Activated CD4-positive, alpha-beta memory T cell treated with anti-CD3 and anti-CD28 coated beads for 36 hours (primary cell): ENCODE results near the gene AGPAT2. TPM values are rescaled to one million over a fixed set of nuclear protein-coding genes. Genes with fewer than 3 reads are reported as not detected.
A peak's percentile ranks its signal among the peaks of the same experiment; 100 is the strongest.

ENCODE experiments used
- CTCF ChIA-PET: fragments of 350-600 bp; sonication (Branson Sonifier 250); formaldehyde crosslinking; loops from one replicate; lab custom pipeline; 2021; ENCODE audit warnings: antibody characterized with exemption, inconsistent platforms; lab: Charles Lee
- POLR2A ChIA-PET: fragments of 350-600 bp; sonication (Branson Sonifier 250); formaldehyde crosslinking; loops from one replicate; lab custom pipeline; 2021; ENCODE audit warnings: antibody characterized with exemption; lab: Charles Lee
- DNase-seq: peaks from one replicate; pipeline ENCODE4 v3.0.0-alpha.2; 2020
- H3K27ac Mint-ChIP-seq: one replicate; pipeline ENCODE4 v1.8.0; 2021; ENCODE audit warnings: mixed read lengths
- H3K27me3 Mint-ChIP-seq: one replicate; pipeline ENCODE4 v1.8.0; 2021; ENCODE audit warnings: mixed read lengths
- H3K36me3 Mint-ChIP-seq: one replicate; pipeline ENCODE4 v1.8.0; 2021; ENCODE audit warnings: mixed read lengths
- H3K4me1 Mint-ChIP-seq: one replicate; pipeline ENCODE4 v1.8.0; 2021; ENCODE audit warnings: low read depth, mixed read lengths
- H3K4me3 Mint-ChIP-seq: one replicate; pipeline ENCODE4 v1.8.0; 2021; ENCODE audit warnings: mild to moderate bottlenecking, mixed read lengths
- H3K9me3 Mint-ChIP-seq: one replicate; pipeline ENCODE4 v1.8.0; 2021; ENCODE audit warnings: mixed read lengths
- intact Hi-C: fragments of 100-400 bp; cut with micrococcal nuclease; formaldehyde crosslinking; loops from one replicate; pipeline ENCODE4 v1.15.1; 2023
- total RNA-seq, 2 experiments: library from RNA; stranded (reverse); gene quantifications; one replicate each; pipeline ENCODE4 v1.2.3, GENCODE V29; 2021

AGPAT2 gene
- total RNA-seq, 2 experiments from 2014 or later, result 16.3 to 16.8 TPM

GRCh38 chr9:136690806-136691261, 3.6 kb upstream of the AGPAT2 start:
- Mint-ChIP-seq H3K4me3 (no peak overlapping the region), H3K27me3 (peaks cover 12% of the 10 kb centered on the region), H3K36me3 (no peaks in the 10 kb centered on the region), H3K9me3 (no peaks in the 10 kb centered on the region), H3K27ac (no peak overlapping the region), H3K4me1 (no peaks in the 10 kb centered on the region)
- DNase-seq, result no peak
- intact Hi-C loops, result no loop called here
- CTCF ChIA-PET, result no interaction called here
- POLR2A ChIA-PET, result no interaction called here

GRCh38 chr9:136690104-136690805, 3.0 kb upstream of the AGPAT2 start:
- Mint-ChIP-seq H3K27ac (no peak overlapping the region), H3K27me3 (peaks cover 10% of the 10 kb centered on the region), H3K36me3 (no peaks in the 10 kb centered on the region), H3K4me3 (no peak overlapping the region), H3K9me3 (no peaks in the 10 kb centered on the region), H3K4me1 (no peaks in the 10 kb centered on the region)
- intact Hi-C loops, result no loop called here
- no peak for DNase-seq
- ChIA-PET CTCF (no interaction called here), POLR2A (no interaction called here)

GRCh38 chr9:136689108-136689460, 1.8 kb upstream of the AGPAT2 start:
- ChIA-PET POLR2A (no interaction called here), CTCF (interaction anchor here (0.9 to 1.5 kb wide), 3 partner anchors 18 to 205 kb away, joined by 3 to 5 read pairs (median 3); no protein-coding TSS in a partner anchor)
- H3K27me3 Mint-ChIP-seq, result peaks cover 10% of the 10 kb centered on the region
- no peaks in the 10 kb centered on the region for H3K4me1 Mint-ChIP-seq
- no peak for DNase-seq
- H3K27ac Mint-ChIP-seq, result no peak overlapping the region
- no peak overlapping the region for H3K4me3 Mint-ChIP-seq
- no peaks in the 10 kb centered on the region for H3K36me3 Mint-ChIP-seq
- intact Hi-C loops, result no loop called here
- H3K9me3 Mint-ChIP-seq, result no peaks in the 10 kb centered on the region

GRCh38 chr9:136688274-136689107, 1.2 kb upstream of the AGPAT2 start:
- POLR2A ChIA-PET, result no interaction called here
- H3K27ac Mint-ChIP-seq, result no peak overlapping the region

GRCh38 chr9:136687721-136688223, 515 bp upstream of the AGPAT2 start:
- H3K4me3 Mint-ChIP-seq, result no peak overlapping the region
- no peak for DNase-seq
- H3K27me3 Mint-ChIP-seq, result peaks cover 3% of the 10 kb centered on the region
- no peak overlapping the region for H3K27ac Mint-ChIP-seq
- no peaks in the 10 kb centered on the region for H3K4me1 Mint-ChIP-seq
- H3K36me3 Mint-ChIP-seq, result no peaks in the 10 kb centered on the region
- no peaks in the 10 kb centered on the region for H3K9me3 Mint-ChIP-seq
- CTCF ChIA-PET, result interaction anchor here (0.6 to 1.5 kb wide), 3 partner anchors 16 to 432 kb away, joined by 3 to 5 read pairs (median 3); no protein-coding TSS in a partner anchor
- intact Hi-C loops, result no loop called here
- POLR2A ChIA-PET, result no interaction called here

More at GRCh38 chr9:136688274-136689107, 1.2 kb upstream of the AGPAT2 start:
- H3K27me3 Mint-ChIP-seq, result peaks cover 10% of the 10 kb centered on the region
- no peak for DNase-seq
- no peaks in the 10 kb centered on the region for H3K9me3 Mint-ChIP-seq
- H3K4me3 Mint-ChIP-seq, result no peak overlapping the region
- CTCF ChIA-PET, result interaction anchor here (0.9 to 1.5 kb wide), 3 partner anchors 17 to 204 kb away, joined by 3 to 5 read pairs (median 3); no protein-coding TSS in a partner anchor
- no peaks in the 10 kb centered on the region for H3K36me3 Mint-ChIP-seq
- no peaks in the 10 kb centered on the region for H3K4me1 Mint-ChIP-seq
- intact Hi-C loops, result no loop called here

GRCh38 chr9:136686534-136686793, 793 bp downstream of the AGPAT2 start:
- no peaks in the 10 kb centered on the region for H3K9me3 Mint-ChIP-seq
- no peaks in the 10 kb centered on the region for H3K4me1 Mint-ChIP-seq
- DNase-seq, result no peak
- peaks cover 3% of the 10 kb centered on the region for H3K27me3 Mint-ChIP-seq
- H3K4me3 Mint-ChIP-seq, result peak overlapping the region; percentile 73
- no peaks in the 10 kb centered on the region for H3K36me3 Mint-ChIP-seq
- ChIA-PET CTCF (interaction anchor here (1.3 kb wide), 2 partner anchors 15 to 41 kb away, joined by 3 read pairs; no protein-coding TSS in a partner anchor), POLR2A (interaction anchor here (1.0 kb wide), 1 partner anchor 11 kb away, joined by 3 read pairs; no protein-coding TSS in a partner anchor)
- no peak overlapping the region for H3K27ac Mint-ChIP-seq
- intact Hi-C loops, result no loop called here

GRCh38 chr9:136685790-136686533, 1.3 kb downstream of the AGPAT2 start:
- no peaks in the 10 kb centered on the region for H3K9me3 Mint-ChIP-seq
- H3K27me3 Mint-ChIP-seq, result peaks cover 3% of the 10 kb centered on the region
- no peaks in the 10 kb centered on the region for H3K36me3 Mint-ChIP-seq
- H3K4me1 Mint-ChIP-seq, result no peaks in the 10 kb centered on the region
- ChIA-PET POLR2A (interaction anchor here (0.6 to 1.0 kb wide), 2 partner anchors 11 to 41 kb away, joined by 3 to 4 read pairs; no protein-coding TSS in a partner anchor), CTCF (interaction anchor here (1.3 kb wide), 2 partner anchors 14 to 42 kb away, joined by 3 read pairs; no protein-coding TSS in a partner anchor)
- H3K4me3 Mint-ChIP-seq, result peak overlapping the region; percentile 73
- no peak for DNase-seq
- intact Hi-C loops, result no loop called here
- no peak overlapping the region for H3K27ac Mint-ChIP-seq

- Mint-ChIP-seq H3K27ac (no peak overlapping the region), H3K9me3 (no peaks in the 10 kb centered on the region), H3K4me3 (no peak overlapping the region), H3K4me1 (no peaks in the 10 kb centered on the region), H3K36me3 (no peaks in the 10 kb centered on the region), H3K27me3 (peaks cover 3% of the 10 kb centered on the region)
- intact Hi-C loops, result no loop called here
- no peak for DNase-seq
- ChIA-PET CTCF (interaction anchor here (1.3 kb wide), 1 partner anchor 43 kb away, joined by 3 read pairs; no protein-coding TSS in a partner anchor), POLR2A (no interaction called here)
These were observed 2.0 kb downstream of the AGPAT2 start for GRCh38 chr9:136685216-136685615.

GRCh38 chr9:136684799-136685198, 2.5 kb downstream of the AGPAT2 start:
- POLR2A ChIA-PET, result no interaction called here
- H3K27ac Mint-ChIP-seq, result no peak overlapping the region
- intact Hi-C loops, result no loop called here
- H3K36me3 Mint-ChIP-seq, result no peaks in the 10 kb centered on the region
- no peak for DNase-seq
- H3K4me3 Mint-ChIP-seq, result no peak overlapping the region
- no peaks in the 10 kb centered on the region for H3K27me3 Mint-ChIP-seq
- CTCF ChIA-PET, result no interaction called here
- no peaks in the 10 kb centered on the region for H3K9me3 Mint-ChIP-seq
- H3K4me1 Mint-ChIP-seq, result no peaks in the 10 kb centered on the region

GRCh38 chr9:136684339-136684738, 2.9 kb downstream of the AGPAT2 start:
- POLR2A ChIA-PET, result no interaction called here
- CTCF ChIA-PET, result no interaction called here
- Mint-ChIP-seq H3K27me3 (no peaks in the 10 kb centered on the region), H3K4me1 (no peaks in the 10 kb centered on the region), H3K9me3 (no peaks in the 10 kb centered on the region), H3K36me3 (no peaks in the 10 kb centered on the region), H3K27ac (no peak overlapping the region), H3K4me3 (no peak overlapping the region)
- intact Hi-C loops, result no loop called here
- DNase-seq, result no peak

GRCh38 chr9:136683755-136684154, 3.5 kb downstream of the AGPAT2 start:
- POLR2A ChIA-PET, result no interaction called here
- DNase-seq, result no peak
- CTCF ChIA-PET, result interaction anchor here (2.1 kb wide), 1 partner anchor 12 kb away, joined by 10 read pairs; no protein-coding TSS in a partner anchor
- Mint-ChIP-seq H3K4me1 (no peaks in the 10 kb centered on the region), H3K4me3 (no peak overlapping the region), H3K9me3 (no peaks in the 10 kb centered on the region), H3K27me3 (no peaks in the 10 kb centered on the region), H3K27ac (no peak overlapping the region), H3K36me3 (no peaks in the 10 kb centered on the region)
- intact Hi-C loops, result no loop called here
